Umbilical cord (tissue), 2 donors: ENCODE data around the gene COL21A1. TPM values are rescaled to one million over a fixed set of nuclear protein-coding genes. Genes with fewer than 3 reads are reported as not detected.
"Not testable (repeated sequence)": the region's sequence is repeated elsewhere in the genome, so short reads cannot be mapped to it uniquely, and the experiment has no call there.

Experiments used
- DNase-seq: peaks from one replicate; pipeline ENCODE4 v3.0.0-alpha.2; 2015; ENCODE audit warnings: low spot score
- total RNA-seq: library from RNA; depleted of rRNA; stranded (reverse); fragments of >200 nt; gene quantifications from one replicate; pipeline ENCODE4 v1.2.3, GENCODE V29; 2014; ENCODE audit warnings: low replicate concordance; ENCODE audit not compliant: insufficient read depth

COL21A1 gene
- total RNA-seq, 1 donor from 2014 or later: 147 TPM

GRCh38 chr6:56048601-56049000 is 198.8 kb downstream of the COL21A1 start:
- DNase-seq: no peak

- DNase-seq: no peak
Observed at GRCh38 chr6:56047931-56048540, 199.3 kb downstream of the COL21A1 start.

DNA sequence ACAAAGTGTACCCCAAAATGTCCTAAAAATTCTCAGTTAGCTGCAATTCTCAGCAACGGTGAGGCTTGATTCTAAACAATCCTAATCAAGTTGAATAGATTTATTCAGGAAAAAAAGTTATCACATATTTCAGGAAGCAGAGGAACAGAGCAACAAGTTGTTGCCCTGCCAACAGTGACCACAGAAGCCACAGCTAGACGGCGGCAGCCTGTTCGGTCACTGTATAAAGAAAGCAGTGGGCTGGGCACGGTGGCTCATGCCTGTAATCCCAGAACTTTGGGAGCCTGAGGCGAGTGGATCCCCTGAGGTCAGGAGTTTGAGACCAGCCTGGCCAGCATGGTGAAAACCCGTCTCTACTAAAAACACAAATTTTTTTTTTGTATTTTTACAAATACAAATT is 200.8 kb downstream of the COL21A1 start:
- DNase-seq: peak; percentile 38

GRCh38 chr6:56043761-56044160 is 203.6 kb downstream of the COL21A1 start:
- DNase-seq: no peak

GRCh38 chr6:56043076-56043475 is 204.3 kb downstream of the COL21A1 start:
- DNase-seq: no peak

GRCh38 chr6:56041591-56041990 is 205.8 kb downstream of the COL21A1 start:
- DNase-seq: no peak

DNA sequence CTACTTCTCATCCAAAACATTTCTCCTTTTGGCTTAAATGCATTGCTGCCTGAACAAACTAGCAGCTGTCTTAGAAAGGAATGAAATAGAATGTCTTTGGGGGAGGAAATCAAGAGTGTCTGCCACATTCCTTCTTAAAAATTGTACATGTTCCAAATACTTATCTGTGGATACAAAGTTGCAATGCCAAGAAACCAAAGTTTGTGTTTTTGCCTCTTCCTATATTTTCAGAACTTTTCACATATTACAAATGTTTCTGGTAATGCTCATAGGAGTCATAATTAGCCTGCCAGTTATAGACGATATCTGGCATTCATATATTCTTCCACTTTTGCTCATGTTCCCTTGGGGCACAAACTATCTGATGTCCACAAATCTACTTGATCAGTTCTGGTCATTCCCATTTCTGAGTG is 206.5 kb downstream of the COL21A1 start:
- peak; percentile 58 for DNase-seq

DNA sequence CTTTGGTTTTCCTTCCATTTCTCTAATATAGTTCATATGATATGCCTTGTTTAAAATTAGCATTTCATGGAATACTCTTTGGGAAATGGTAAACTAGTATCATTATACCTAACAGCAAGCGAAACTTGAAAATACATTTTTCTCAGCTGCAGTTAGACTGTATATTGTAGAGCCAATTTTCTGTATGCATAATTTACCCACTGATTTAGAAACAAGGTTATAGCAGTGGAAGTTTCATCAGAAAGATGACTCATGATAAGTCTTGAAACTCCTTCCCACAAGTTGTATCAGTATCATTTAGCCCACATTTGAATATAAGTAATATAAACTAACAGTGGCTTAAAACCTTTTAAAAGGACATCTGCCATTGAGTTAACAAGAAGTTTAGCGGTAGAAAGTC is 207.2 kb downstream of the COL21A1 start:
- DNase-seq: no peak

- DNase-seq: no peak
Observed at GRCh38 chr6:56038764-56039163, 208.6 kb downstream of the COL21A1 start.

DNA sequence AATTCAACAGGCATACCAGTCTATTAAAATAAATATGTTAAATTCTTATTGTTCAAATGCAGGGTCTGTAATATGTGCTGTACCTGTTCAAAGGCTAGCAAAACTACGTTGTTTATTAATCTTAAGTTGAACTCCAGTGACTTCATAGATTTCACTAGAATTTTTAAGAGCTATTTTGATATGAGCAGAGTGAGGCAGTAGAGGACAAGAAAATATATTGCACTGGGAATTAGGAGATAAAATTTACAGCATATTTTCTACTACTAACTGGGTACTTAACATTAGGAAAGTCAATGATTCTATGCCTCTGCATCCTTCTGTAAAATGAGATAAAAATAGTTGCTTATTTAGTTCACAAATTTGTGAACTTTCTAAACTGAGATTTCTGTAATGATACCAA is 209.8 kb downstream of the COL21A1 start:
- peak; percentile 59 for DNase-seq

GRCh38 chr6:56036916-56037600 is 210.3 kb downstream of the COL21A1 start:
- peak; percentile 46 for DNase-seq

DNA sequence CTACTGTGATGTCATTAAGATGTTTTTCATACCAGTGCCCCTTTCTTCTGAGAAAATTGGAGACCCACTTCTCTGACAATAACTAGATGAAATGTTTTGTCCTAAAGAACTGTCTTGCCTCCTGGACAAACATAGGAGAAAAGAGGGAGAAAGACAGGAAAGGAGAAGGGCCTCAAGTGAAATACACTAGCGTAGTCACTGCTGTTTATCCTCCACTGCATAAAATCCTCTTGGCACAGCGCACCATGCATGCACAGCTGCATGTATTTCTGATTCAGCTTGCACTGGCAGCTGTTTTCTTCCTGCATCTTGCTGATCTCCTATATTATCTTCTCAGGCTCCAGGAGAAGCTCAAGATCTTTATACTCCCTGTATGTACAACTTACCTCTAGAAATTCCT is 214.0 kb downstream of the COL21A1 start:
- DNase-seq: peak; percentile 81

DNA sequence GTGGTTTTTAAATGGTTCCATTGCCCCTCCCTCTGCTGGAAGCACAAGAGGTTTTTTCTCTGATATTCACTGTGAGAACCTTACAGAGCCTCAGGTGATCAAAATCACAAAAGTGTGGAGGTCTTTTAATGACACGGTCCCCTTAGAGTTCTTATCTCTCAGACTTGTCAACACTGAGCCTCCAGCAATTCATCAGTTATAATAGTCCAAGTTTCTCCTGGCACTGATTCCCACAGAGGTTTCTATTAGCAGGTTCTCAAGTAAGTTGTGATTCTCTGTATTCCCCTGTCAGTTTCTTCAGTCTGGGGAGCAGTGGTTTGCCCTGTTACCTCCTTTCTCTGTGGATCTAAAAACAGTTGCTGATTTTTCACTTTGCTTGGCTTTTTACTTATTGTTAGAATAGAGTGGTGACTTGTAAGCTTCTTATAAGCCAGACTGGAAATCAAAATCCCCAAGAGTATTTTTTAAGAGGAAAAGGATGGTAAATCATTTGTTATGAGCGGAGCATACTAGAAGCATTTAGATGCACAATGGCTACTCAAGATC is 214.6 kb downstream of the COL21A1 start:
- peak; percentile 44 for DNase-seq

- no peak for DNase-seq
Observed at GRCh38 chr6:56027865-56028264, 219.5 kb downstream of the COL21A1 start.

DNA sequence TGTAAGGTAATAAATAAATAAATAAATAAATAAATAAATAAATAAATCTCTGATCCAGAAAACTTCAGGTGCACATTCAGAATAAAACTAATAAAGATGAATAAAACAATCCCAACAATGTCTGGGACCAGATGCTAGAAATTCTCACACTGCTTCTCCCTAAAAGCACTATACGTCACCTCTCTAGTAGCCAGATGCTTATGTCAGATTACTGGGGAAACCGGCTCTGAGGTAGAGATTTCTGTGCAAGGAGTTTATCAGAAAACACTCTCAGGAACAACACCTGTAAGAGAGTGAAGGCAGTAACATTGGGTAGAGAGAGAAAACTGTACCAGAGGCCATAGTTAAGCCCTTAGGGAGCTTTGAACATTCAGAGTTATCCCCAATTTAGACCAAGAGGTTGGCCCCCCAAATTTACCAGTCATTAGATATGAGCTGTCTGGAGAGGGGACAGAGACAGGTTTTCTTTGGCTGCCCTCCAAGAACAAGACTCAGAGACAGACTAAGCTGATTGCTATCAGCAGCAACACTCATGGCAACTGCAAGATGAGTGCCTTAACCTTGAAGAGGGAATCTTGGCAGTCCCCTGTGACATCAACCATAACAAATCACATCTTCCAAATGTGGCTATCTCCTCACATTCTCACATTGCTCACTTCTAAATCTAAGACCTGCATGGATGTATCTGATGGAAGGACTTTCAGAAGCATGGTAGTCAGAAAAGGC is 220.8 kb downstream of the COL21A1 start:
- peak; percentile 74 for DNase-seq

GRCh38 chr6:56025795-56026194 is 221.6 kb downstream of the COL21A1 start:
- DNase-seq: peak; percentile 98

DNA sequence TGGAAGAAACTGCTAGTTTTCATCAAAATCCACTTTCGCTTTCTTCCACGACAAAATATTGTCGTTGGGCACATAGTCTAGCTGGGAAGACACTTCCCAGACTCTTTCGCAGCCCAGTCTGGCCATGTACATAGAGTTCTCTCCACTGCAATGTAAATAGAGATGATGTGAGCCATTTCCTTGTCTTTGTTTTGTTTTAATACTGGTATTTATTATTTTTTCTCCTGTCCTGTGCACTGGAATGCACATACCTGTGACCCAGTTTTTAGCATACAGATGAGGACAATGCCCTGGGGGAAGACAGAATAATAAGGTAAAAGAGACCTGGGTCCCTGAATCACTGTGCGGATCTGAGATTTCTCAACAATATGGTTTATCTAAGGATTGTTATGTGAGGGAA is 222.4 kb downstream of the COL21A1 start:
- DNase-seq: peak; percentile 38

- DNase-seq: no peak
Observed at GRCh38 chr6:56023829-56024228, 223.6 kb downstream of the COL21A1 start.

DNA sequence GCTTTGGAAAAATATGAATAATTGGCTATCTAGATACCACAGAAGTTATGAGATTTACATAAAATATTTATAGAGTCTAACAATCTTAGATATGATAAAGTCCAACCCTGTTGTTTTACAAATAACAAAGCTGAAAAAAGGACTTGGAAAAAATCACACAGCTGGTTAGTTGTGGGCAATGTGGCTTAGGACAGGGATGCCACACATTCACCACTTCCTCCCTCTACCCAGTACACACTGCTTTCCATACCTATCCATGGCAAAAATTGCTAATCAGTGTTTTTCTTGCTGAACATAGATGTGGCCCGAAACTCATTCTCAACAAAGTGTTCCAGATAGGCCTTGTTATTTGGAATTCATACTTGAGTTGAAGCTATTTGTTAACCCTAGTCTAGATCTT is 224.7 kb downstream of the COL21A1 start:
- DNase-seq: no peak

DNA sequence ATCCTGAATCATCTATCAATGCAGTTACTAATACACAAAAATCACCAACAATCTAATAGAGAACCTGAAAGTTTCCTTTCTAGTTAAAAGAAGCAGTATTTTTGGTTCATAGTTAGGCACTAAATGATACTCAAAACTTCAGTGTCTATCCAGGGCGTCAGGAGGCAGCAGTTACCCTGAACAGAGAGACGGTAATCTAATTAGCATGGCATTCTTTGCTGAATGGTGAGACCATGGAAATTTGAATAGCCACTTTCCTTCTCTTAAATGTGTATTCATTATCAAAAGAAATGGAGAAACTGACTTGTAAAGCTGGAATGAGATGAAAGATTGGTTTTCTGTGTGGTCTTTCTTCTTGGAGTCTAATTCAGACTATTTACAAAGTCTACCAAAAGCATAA is 225.4 kb downstream of the COL21A1 start:
- no peak for DNase-seq

DNA sequence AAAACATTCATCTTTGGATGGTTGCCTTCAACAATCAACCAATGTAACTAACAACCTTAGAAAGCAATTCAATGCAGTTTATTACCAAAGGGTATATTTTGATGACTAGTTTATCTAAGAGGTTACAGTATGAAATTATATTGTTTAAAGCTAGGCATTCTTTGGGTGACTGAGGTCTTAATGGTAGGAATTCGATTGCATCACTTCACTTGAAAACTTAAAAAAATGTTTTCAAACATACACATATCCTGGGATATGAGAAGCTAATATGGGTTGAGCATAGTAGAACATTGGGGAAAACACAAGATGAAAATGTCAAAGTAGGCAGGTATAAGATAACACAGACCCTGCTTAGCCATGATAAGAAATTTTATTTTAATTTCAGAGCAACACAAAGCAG is 227.4 kb downstream of the COL21A1 start:
- no peak for DNase-seq

DNA sequence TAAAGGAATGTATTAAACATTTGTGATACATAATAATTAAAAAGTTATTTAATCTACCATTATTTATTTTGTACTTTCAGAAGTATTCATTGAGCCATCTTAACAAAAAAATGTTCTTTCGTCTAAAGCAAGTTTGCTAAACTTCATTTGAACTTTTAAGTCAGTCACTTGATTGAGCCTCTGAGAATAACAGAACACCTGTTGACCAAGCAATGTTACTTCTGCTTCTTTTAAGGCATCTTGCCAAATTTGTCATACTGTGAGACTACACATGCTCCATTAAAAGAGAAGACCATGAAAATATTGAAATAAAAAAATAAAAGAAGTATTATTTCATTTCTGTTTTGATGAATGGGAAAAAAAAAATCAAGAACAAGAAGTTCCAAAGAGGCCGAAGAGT is 230.2 kb downstream of the COL21A1 start:
- DNase-seq: no peak

GRCh38 chr6:56014039-56014438 is 233.3 kb downstream of the COL21A1 start:
- not testable (repeated sequence) for DNase-seq
